Suprapubic skin (tissue), 3 donors: ENCODE data around the gene CACNB4.

Source experiments
- CTCF ChIP-seq, 2 donors: fragments of 200-600 bp in 1 of 2; fragments of 450-650 bp in 1 of 2; sonication (generic) in 1 of 2; IDR thresholded peaks; one replicate each; pipeline ENCODE4 v1.5.1; 2016 to 2019; ENCODE audit warnings: antibody characterized with exemption in 2 of 2, mild to moderate bottlenecking in 1 of 2, moderate library complexity in 1 of 2
- POLR2A ChIP-seq, 2 donors: fragments of 450-650 bp; IDR thresholded peaks; one replicate each; pipeline ENCODE4 v1.6.1; 2017; ENCODE audit warnings: antibody characterized with exemption in 2 of 2, mild to moderate bottlenecking in 2 of 2, moderate library complexity in 2 of 2

GRCh38 chr2:151927501-151928221, 171.2 kb downstream of the CACNB4 start:
- TF ChIP-seq CTCF (IDR thresholded peaks at IDR 0.05) (no peak), POLR2A (IDR thresholded peaks at IDR 0.05) (no peak)
